Measurements from ENCODE around the gene TTLL9. TPM values are rescaled to one million over a fixed set of nuclear protein-coding genes. Genes with fewer than 3 reads are reported as not detected.

Gene TTLL9
- total RNA-seq, 2 donors from 2014 or later: not detected

DNA sequence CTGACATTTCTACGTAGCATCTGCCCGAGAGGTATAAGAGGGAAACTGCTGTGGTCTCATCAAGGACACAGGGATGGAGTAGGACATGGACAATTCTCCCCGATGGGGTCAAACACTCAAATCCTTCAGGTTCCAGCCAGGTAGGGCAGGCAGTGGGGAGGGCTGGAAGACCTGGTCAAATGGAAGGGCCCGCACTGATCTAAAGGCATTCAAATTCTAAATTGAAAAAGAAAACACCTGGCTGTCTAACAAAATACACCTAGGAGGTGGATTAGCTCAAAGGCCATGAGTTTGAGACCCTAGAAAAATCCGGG is 8.3 kb upstream of the TTLL9 start:
- peaks cover 4% of the 10 kb centered on the region for H3K27me3 ChIP-seq
- no peaks in the 10 kb centered on the region for H3K9me3 ChIP-seq
- intact Hi-C loops (cut with DNase I): no loop called here
- H3K4me1 ChIP-seq: peaks cover 7% of the 10 kb centered on the region
- H3K27ac ChIP-seq: no peak overlapping the region
- no peak for TF ChIP-seq CTCF (IDR thresholded peaks at IDR 0.05)
- no peaks in the 10 kb centered on the region for H3K36me3 ChIP-seq
- no peak for DNase-seq
- H3K9ac ChIP-seq (ENCODE audit: low read depth in 2 of 2, low read length in 2 of 2): no peak overlapping the region
- peak overlapping the region; percentile 53 for H3K4me3 ChIP-seq

- peaks cover 4% of the 10 kb centered on the region for H3K27me3 ChIP-seq
- no peaks in the 10 kb centered on the region for H3K36me3 ChIP-seq
- TF ChIP-seq CTCF (IDR thresholded peaks at IDR 0.05): no peak
- no peak overlapping the region for H3K27ac ChIP-seq
- no peak overlapping the region for H3K4me3 ChIP-seq
- H3K9ac ChIP-seq (ENCODE audit: low read depth in 2 of 2, low read length in 2 of 2): no peak overlapping the region
- intact Hi-C loops (cut with DNase I): no loop called here
- DNase-seq: no peak
- no peaks in the 10 kb centered on the region for H3K9me3 ChIP-seq
- peaks cover 7% of the 10 kb centered on the region for H3K4me1 ChIP-seq
These were observed 7.9 kb upstream of the TTLL9 start for GRCh38 chr20:31862506-31862905.

DNA sequence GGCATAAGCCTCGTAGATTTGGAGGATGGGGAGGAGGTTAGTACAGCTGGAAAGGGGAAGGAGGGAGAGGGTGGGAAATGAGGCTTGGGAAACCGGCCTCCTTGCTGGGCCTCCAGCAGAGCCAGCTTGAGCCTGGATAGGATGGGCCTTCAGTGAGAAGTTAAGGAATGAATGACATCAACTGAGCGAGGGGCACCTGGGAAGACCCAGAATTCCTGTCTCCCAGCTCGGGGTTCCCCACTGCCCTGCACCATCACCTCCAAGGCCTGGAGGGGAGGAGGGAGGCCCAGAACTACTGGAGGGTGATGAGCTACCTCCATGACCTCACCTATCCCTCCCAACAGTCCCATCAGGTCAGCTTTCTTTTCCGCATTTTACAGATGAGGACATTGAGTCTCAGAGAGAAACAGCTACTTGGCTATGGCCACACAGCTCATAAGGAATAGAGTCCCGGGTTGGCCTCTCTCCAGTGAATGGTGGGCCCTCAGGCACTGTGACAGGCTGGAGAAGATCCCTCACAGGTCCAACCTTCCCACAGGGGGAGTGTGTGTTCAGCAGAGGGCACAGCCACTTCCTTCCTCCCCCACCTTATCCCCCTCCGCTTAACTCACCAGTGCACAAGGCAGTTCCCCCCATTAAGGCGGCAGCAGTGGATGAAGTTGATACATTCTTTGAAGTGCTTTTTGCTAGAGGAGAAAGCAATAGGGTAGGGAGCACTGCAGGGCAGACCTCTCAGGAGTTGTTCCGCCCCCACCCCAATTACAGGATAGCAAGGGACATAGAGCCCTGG is 6.9 kb upstream of the TTLL9 start:
- H3K9ac ChIP-seq (ENCODE audit: low read depth in 2 of 2, low read length in 2 of 2): no peak overlapping the region
- intact Hi-C loops (cut with DNase I): no loop called here
- H3K4me3 ChIP-seq: no peak overlapping the region
- H3K4me1 ChIP-seq: peaks cover 7% of the 10 kb centered on the region
- H3K27me3 ChIP-seq: peaks cover 4% of the 10 kb centered on the region
- no peaks in the 10 kb centered on the region for H3K9me3 ChIP-seq
- no peak for TF ChIP-seq CTCF (IDR thresholded peaks at IDR 0.05)
- H3K27ac ChIP-seq: no peak overlapping the region
- no peak for DNase-seq
- H3K36me3 ChIP-seq: no peaks in the 10 kb centered on the region

DNA sequence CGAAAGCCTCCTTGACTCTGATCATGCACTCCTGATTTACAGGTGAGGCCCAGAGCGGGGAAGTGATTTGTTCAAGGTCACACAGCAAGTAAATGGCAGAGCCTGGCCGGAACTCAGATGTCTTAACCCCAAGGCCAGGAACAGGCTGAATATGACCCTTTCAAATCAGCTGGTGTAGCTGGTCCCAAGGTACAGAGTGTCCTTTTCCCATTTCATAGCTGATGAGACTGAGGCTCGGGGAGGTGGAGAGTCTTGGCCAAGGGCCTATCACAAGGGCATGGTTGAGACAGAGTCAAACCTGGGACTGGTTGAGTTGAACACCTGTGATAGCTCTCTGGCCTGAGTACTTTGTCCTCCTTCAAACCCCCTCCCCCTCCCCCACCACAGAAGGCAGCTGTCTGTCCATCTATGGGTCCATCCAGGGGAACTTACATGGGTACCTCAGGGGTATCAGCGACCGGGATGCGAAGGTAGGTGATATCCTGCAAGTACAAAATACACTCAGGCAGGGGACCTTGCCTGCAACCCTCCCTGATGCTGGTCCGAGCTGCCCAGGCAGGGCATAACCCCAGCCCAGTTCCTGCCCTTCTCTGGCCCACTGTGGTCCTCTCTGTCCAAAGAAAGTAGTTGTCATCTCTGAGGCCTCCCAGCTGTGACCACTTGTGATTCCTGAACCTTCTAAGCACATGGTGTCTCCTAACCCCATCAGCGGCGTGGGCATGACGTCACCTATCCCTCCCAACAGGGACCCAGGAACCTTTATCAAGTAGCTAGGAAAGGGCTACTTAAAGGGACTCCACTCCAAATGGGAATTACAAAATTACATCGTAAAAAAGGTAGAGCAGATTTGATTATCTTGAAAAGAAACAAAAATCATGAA is 5.7 kb upstream of the TTLL9 start:
- intact Hi-C loops (cut with DNase I): no loop called here
- Histone ChIP-seq H3K4me1 (peaks cover 7% of the 10 kb centered on the region), H3K9ac (ENCODE audit: low read depth in 2 of 2, low read length in 2 of 2) (no peak overlapping the region), H3K36me3 (no peaks in the 10 kb centered on the region), H3K27ac (no peak overlapping the region), H3K9me3 (no peaks in the 10 kb centered on the region), H3K27me3 (peaks cover 12% of the 10 kb centered on the region), H3K4me3 (no peak overlapping the region)
- no peak for TF ChIP-seq CTCF (IDR thresholded peaks at IDR 0.05)
- no peak for DNase-seq

GRCh38 chr20:31866221-31866620 is 4.2 kb upstream of the TTLL9 start:
- Histone ChIP-seq H3K36me3 (no peaks in the 10 kb centered on the region), H3K9ac (ENCODE audit: low read depth in 2 of 2, low read length in 2 of 2) (no peak overlapping the region), H3K9me3 (no peaks in the 10 kb centered on the region), H3K4me1 (no peaks in the 10 kb centered on the region), H3K27me3 (peaks cover 20% of the 10 kb centered on the region), H3K27ac (no peak overlapping the region), H3K4me3 (no peak overlapping the region)
- intact Hi-C loops (cut with DNase I): no loop called here
- no peak for DNase-seq
- no peak for TF ChIP-seq CTCF (IDR thresholded peaks at IDR 0.05)
